Mesendoderm (in vitro differentiated cells): ENCODE measurements around the gene OGDH.

Experiments
- DNase-seq: peaks from one replicate; pipeline ENCODE4 v3.0.0; 2013
- H2AK5ac ChIP-seq: 2 replicates; pipeline ENCODE4 v1.6.1; 2013; ENCODE audit warnings: low read length, inconsistent platforms
- H2BK120ac ChIP-seq: 2 replicates; pipeline ENCODE4 v1.6.1; 2013; ENCODE audit warnings: low read depth, mild to moderate bottlenecking, low read length, moderate library complexity, mixed read lengths
- H2BK15ac ChIP-seq: replicated peaks from 2 replicates; pipeline ENCODE4 v1.6.1; 2013; ENCODE audit warnings: low read depth, mild to moderate bottlenecking, moderate library complexity
- H2BK5ac ChIP-seq: 2 replicates; pipeline ENCODE4 v1.6.1; 2013; ENCODE audit warnings: low read length, inconsistent platforms
- H3K18ac ChIP-seq: 2 replicates; pipeline ENCODE4 v1.6.1; 2013; ENCODE audit warnings: mild to moderate bottlenecking, low read length, mixed read lengths
- H3K23ac ChIP-seq: one replicate; pipeline ENCODE4 v1.6.1; 2013; ENCODE audit warnings: low read length
- H3K27ac ChIP-seq: 2 replicates; pipeline ENCODE4 v1.5.1; 2013; ENCODE audit warnings: low read depth, mild to moderate bottlenecking, inconsistent platforms, low read length, moderate library complexity
- H3K27me3 ChIP-seq: 2 replicates; pipeline ENCODE4 v1.6.1; 2013; ENCODE audit warnings: low read length, control low read depth, mild to moderate bottlenecking, inconsistent platforms; ENCODE audit not compliant: insufficient read depth, poor library complexity
- H3K36me3 ChIP-seq: 2 replicates; pipeline ENCODE4 v1.6.1; 2013; ENCODE audit warnings: low read length, inconsistent platforms; ENCODE audit not compliant: control insufficient read depth, insufficient read depth
- H3K4ac ChIP-seq: one replicate; pipeline ENCODE4 v1.6.1; 2013; ENCODE audit warnings: low read depth, mild to moderate bottlenecking, low read length, moderate library complexity
- H3K4me1 ChIP-seq: 2 replicates; pipeline ENCODE4 v1.6.1; 2013; ENCODE audit warnings: low read depth, low read length, inconsistent platforms; ENCODE audit not compliant: control insufficient read depth
- H3K4me2 ChIP-seq: 2 replicates; pipeline ENCODE4 v1.6.1; 2013; ENCODE audit warnings: low read length
- H3K4me3 ChIP-seq: 2 replicates; pipeline ENCODE4 v1.5.1; 2013; ENCODE audit warnings: mild to moderate bottlenecking, low read length
- H3K56ac ChIP-seq: one replicate; pipeline ENCODE4 v1.6.1; 2013; ENCODE audit warnings: low read length
- H3K79me1 ChIP-seq: 2 replicates; pipeline ENCODE4 v1.6.1; 2013; ENCODE audit warnings: low read length, inconsistent platforms
- H3K79me2 ChIP-seq: 2 replicates; pipeline ENCODE4 v1.6.1; 2013; ENCODE audit warnings: mild to moderate bottlenecking, low read length; ENCODE audit not compliant: control insufficient read depth, insufficient read depth
- H3K9ac ChIP-seq: 2 replicates; pipeline ENCODE4 v1.6.1; 2013; ENCODE audit warnings: low read length, inconsistent platforms
- H4K5ac ChIP-seq: one replicate; pipeline ENCODE4 v1.6.1; 2013; ENCODE audit warnings: low read length
- H4K8ac ChIP-seq: one replicate; pipeline ENCODE4 v1.6.1; 2013; ENCODE audit warnings: low read depth, mild to moderate bottlenecking, control low read depth, low read length, moderate library complexity
- WGBS: extraction: QIAGEN DNeasy Blood & Tissue Kit; methylation state at CpG from one replicate; pipeline ENCODE4 v1.1.7; 2013; ENCODE audit warnings: low lambda C conversion rate, missing lambda C conversion rate; ENCODE audit not compliant: insufficient coverage; ENCODE audit errors: extremely low coverage; 5-methylcytosine and 5-hydroxymethylcytosine counted together

Gene OGDH

DNA sequence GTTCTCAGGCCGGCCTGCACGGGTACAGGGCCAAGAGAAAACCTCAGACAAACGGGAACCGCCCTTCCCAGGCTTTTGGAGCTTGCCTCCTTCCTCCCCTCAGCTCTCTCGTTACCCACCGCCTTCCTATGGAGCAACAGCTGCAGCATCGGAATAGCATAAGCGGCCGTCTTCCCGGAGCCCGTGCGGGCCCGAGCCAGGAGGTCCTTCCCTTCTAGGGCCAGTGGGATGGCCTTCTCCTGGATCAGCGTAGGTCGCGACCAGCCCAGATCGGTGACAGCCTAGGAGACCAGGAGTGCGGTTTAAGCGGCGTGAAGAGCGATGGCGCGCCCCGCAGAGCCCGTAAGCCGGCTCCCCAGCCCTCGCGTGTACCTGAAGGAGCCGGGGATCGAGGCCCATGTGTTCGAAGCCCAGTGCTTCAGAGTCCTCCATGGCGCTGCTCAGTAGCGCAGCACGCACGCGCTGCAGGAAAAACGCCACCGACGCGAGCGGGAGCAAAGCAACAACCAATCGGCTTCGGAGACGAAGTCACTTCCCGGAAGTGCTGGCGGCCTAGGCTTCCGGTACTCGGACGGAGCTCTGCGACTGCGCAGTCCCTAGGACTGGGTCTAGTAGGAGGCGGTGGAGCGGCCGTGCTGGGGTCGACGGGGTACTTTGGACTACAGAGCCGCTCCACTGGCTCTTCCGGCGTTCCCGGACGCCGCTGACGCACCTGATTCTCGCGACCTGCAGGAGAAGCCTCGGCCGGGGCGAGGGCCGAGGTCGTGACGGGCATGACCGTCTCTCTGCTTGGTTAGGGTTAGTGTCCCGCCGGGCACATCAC lies 32.8 kb upstream of the OGDH start, which contains the start of gene DDX56:
DDX56 (minus strand) TSS at position 445 of the 823 bp plus-strand sequence; CDS start at position 432, 13 bp downstream.
- Histone ChIP-seq H3K18ac (no peak within 1 kb of the TSS), H3K79me2 (peaks cover 18% of the 10 kb centered on the region), H2AK5ac (no peak within 1 kb of the TSS), H3K4me2 (peak within 1 kb of the TSS; percentile 88), H3K56ac (peak within 1 kb of the TSS; percentile 95), H3K9ac (peak within 1 kb of the TSS; percentile 96), H3K27ac (peak within 1 kb of the TSS; percentile 32), H2BK5ac (no peak within 1 kb of the TSS), H4K5ac (no peak within 1 kb of the TSS), H3K36me3 (peaks cover 23% of the 10 kb centered on the region), H3K79me1 (peaks cover 18% of the 10 kb centered on the region), H3K4ac (peak within 1 kb of the TSS; percentile 60), H3K27me3 (no peaks in the 10 kb centered on the region), H3K4me3 (peak within 1 kb of the TSS; percentile 89), H2BK120ac (no peak within 1 kb of the TSS), H3K23ac (no peak within 1 kb of the TSS), H3K4me1 (peaks cover 3% of the 10 kb centered on the region), H2BK15ac (no peak within 1 kb of the TSS), H4K8ac (no peak within 1 kb of the TSS)
- WGBS: no CpG with 5 or more reads among the region's 74 CpGs
- DNase-seq: peak; percentile 95

DNA sequence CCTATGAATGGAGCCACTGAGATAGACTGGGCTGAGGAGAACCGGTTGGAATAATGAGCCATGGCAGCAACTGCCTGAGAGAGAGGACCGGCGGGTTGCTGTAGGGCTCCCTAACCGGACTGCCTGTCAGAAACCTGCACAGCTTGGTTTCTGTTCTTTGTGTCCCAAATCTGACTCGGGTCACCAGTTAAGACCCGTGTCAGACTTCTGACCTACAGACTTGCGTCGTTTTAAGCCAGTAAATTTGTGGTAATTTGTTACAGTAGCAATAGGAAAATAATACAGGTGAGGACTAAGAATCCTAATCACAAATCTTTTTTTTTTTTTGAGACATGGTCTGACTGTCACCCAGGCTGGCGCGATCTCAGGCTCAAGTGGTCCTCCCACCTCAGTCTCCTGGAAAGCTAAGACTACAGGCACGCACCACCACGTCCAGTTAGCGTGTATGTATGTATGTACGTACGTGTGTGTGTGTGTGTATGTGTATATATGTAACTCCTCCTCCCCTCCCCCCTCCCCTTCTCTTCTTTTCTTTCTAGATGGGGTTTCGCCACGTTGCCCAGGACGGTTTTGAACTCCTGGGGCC lies 32.0 kb upstream of the OGDH start:
- peaks cover 18% of the 10 kb centered on the region for H3K79me1 ChIP-seq
- no peak for DNase-seq
- peak overlapping the region; percentile 91 for H3K56ac ChIP-seq
- peaks cover 21% of the 10 kb centered on the region for H3K36me3 ChIP-seq
- H3K9ac ChIP-seq: peak overlapping the region; percentile 86
- no peak overlapping the region for H2AK5ac ChIP-seq
- H3K79me2 ChIP-seq: peaks cover 18% of the 10 kb centered on the region
- H3K4me2 ChIP-seq: peak overlapping the region; percentile 59
- no peak overlapping the region for H2BK120ac ChIP-seq
- no peak overlapping the region for H3K23ac ChIP-seq
- no CpG with 5 or more reads among the region's 18 CpGs for WGBS
- H4K5ac ChIP-seq: no peak overlapping the region
- no peak overlapping the region for H3K18ac ChIP-seq
- no peak overlapping the region for H2BK15ac ChIP-seq
- peaks cover 3% of the 10 kb centered on the region for H3K4me1 ChIP-seq
- H3K27ac ChIP-seq: peak overlapping the region; percentile 32
- H2BK5ac ChIP-seq: no peak overlapping the region
- H3K27me3 ChIP-seq: no peaks in the 10 kb centered on the region
- no peak overlapping the region for H4K8ac ChIP-seq
- no peak overlapping the region for H3K4ac ChIP-seq
- H3K4me3 ChIP-seq: peak overlapping the region; percentile 66

DNA sequence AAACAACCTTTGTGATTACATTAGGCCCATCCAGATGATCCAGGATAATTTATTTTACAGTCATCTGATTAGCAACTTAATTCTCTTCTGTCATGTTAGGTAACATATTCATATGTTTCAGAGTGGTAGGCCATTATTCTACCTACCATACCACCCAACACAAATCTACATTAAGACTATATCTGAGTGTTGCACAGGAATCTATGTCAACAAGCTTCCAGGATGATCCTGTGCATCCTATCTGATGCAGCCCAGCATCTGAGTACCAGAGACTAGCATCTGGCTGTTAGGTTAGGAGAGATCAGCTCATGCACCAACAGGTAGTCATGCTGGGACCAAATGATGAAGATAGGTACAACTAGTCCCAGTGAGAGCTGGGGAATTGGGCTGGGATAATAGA lies 31.4 kb upstream of the OGDH start:
- Histone ChIP-seq H3K27me3 (no peaks in the 10 kb centered on the region), H3K4ac (no peak overlapping the region), H3K9ac (no peak overlapping the region), H2BK15ac (no peak overlapping the region), H3K18ac (no peak overlapping the region), H3K4me2 (no peak overlapping the region), H3K36me3 (peaks cover 17% of the 10 kb centered on the region), H4K8ac (no peak overlapping the region), H3K4me1 (peaks cover 3% of the 10 kb centered on the region), H2BK120ac (no peak overlapping the region), H2AK5ac (no peak overlapping the region), H3K4me3 (no peak overlapping the region), H3K23ac (no peak overlapping the region), H2BK5ac (no peak overlapping the region), H3K27ac (no peak overlapping the region), H3K56ac (no peak overlapping the region), H3K79me2 (peaks cover 18% of the 10 kb centered on the region), H4K5ac (no peak overlapping the region), H3K79me1 (peaks cover 15% of the 10 kb centered on the region)
- no peak for DNase-seq

DNA sequence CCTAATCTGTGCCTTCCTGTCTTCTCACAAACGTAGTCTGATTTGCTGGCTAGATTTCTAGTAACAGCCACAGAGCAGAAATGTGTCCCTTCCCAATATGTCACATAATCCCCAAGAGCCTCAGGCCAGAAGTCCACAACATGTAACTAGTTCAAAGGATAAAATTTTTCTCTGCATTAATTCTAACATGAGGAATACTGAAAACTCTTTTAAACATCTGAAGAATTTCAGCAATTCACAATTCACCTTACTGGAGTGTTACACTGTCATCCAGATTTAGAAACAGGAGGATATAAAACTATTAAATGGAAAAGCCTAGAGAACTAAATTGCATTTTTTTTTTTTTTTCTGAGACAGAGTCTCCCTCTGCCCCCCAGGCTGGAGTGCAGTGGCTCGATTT lies 30.2 kb upstream of the OGDH start:
- Histone ChIP-seq H4K5ac (no peak overlapping the region), H3K18ac (no peak overlapping the region), H2BK15ac (no peak overlapping the region), H2AK5ac (no peak overlapping the region), H3K27ac (no peak overlapping the region), H3K4me3 (no peak overlapping the region), H3K36me3 (peaks cover 12% of the 10 kb centered on the region), H3K4me1 (peaks cover 3% of the 10 kb centered on the region), H2BK5ac (no peak overlapping the region), H3K79me1 (peaks cover 17% of the 10 kb centered on the region), H4K8ac (no peak overlapping the region), H3K4me2 (no peak overlapping the region), H3K9ac (no peak overlapping the region), H3K23ac (no peak overlapping the region), H3K4ac (no peak overlapping the region), H3K56ac (no peak overlapping the region), H2BK120ac (no peak overlapping the region), H3K79me2 (peaks cover 21% of the 10 kb centered on the region), H3K27me3 (no peaks in the 10 kb centered on the region)
- DNase-seq: no peak
- no CpG with 5 or more reads among the region's 2 CpGs for WGBS

DNA sequence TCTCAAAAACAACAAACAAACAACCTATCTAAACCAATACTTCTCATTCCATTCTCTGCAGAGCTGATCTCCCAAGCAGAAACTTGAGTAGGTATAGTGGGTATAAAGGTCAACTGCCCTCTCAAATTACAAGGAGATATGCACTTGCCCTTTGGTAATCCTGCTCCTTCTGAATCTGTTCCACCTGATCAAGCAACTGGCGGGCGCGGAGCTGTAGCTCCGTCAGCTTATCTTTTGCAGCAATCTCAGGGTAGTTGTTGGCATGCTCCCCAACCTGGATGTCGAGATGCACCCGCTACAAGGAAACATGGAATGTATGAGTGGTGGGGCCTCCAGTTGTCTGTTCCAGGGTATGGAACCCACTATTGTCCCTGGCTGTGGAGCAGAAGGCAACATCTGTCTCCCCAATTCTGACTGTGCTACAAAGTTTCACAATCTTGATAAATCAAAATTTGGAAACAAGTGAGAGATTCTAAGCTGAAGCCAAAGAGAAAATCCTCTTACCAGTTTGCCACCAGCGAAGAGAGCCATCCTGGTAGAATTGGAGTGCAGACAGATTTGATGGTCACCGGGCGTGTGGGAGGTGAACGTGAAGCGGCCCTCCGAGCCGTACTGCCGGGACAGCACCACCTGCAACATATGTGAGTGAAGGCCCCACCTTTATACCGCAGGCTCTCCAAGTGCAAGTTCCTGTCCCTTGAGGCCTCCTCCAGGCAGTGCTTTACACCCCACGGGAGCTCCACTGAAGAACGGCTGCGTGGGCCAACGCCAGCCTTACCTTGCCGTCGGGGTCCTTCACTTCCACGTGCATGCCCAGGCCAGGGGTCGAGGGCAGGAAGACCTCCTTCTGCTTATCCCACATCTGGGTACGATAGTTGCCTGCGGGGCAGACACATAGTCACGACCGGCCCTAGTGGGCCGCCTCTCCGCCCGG lies 25.2 kb upstream of the OGDH start:
- Histone ChIP-seq H3K4me2 (peak overlapping the region; percentile 90), H2AK5ac (peak overlapping the region; percentile 84), H4K5ac (no peak overlapping the region), H3K18ac (peak overlapping the region; percentile 1), H2BK5ac (no peak overlapping the region), H3K23ac (peak overlapping the region; percentile 70), H3K27me3 (no peaks in the 10 kb centered on the region), H3K27ac (no peak overlapping the region), H3K9ac (peak overlapping the region; percentile 93), H3K36me3 (no peaks in the 10 kb centered on the region), H2BK120ac (no peak overlapping the region), H3K79me2 (peaks cover 7% of the 10 kb centered on the region), H3K56ac (peak overlapping the region; percentile 97), H3K4ac (peak overlapping the region; percentile 58), H3K4me3 (peak overlapping the region; percentile 93), H4K8ac (no peak overlapping the region), H2BK15ac (no peak overlapping the region), H3K79me1 (peaks cover 8% of the 10 kb centered on the region), H3K4me1 (no peaks in the 10 kb centered on the region)
- DNase-seq: peak; percentile 22
- no CpG with 5 or more reads among the region's 30 CpGs for WGBS
